Panc1 (cell line): Measurements from ENCODE around the gene KCNH6. TPM values are rescaled to one million over a fixed set of nuclear protein-coding genes. Genes with fewer than 3 reads are reported as not detected.

ENCODE experiments used
- ATAC-seq: fragments of 200-7000 bp; cut with Tn5 transposase; 2 replicates; pipeline ENCODE4 v1.9.1; 2020; ENCODE audit warnings: mild to moderate bottlenecking, moderate library complexity
- BruUV-seq: library from RNA; stranded (reverse); fragments of 400-500 nt; replicated peaks from 2 replicates; lab custom pipeline; 2021; lab: Mats Ljungman, UMichigan
- CTCF ChIA-PET: fragments of 300-600 bp; sonication (Branson Sonifier 250); formaldehyde crosslinking; loops from one replicate; lab custom pipeline; 2022; ENCODE audit warnings: antibody characterized with exemption; lab: Charles Lee
- POLR2A ChIA-PET: fragments of 300-600 bp; sonication (Branson Sonifier 250); formaldehyde crosslinking; loops from one replicate; lab custom pipeline; 2022; ENCODE audit warnings: antibody characterized with exemption; lab: Charles Lee
- DNase-seq: peaks from one replicate; pipeline ENCODE4 v3.0.0-alpha.2; 2010; ENCODE audit warnings: low read depth, low spot score
- H3K27ac ChIP-seq: 2 replicates; pipeline ENCODE4 v1.5.1; 2011; ENCODE audit warnings: mild to moderate bottlenecking, low read length, inconsistent platforms
- H3K27me3 ChIP-seq: fragments of 200-500 bp; sonication (Bioruptor generic); 2 replicates; pipeline ENCODE4 v1.6.0; 2014; ENCODE audit warnings: low read length, inconsistent platforms; ENCODE audit not compliant: control insufficient read depth, insufficient read depth
- H3K36me3 ChIP-seq: fragments of 200-500 bp; sonication (Bioruptor generic); 2 replicates; pipeline ENCODE4 v1.5.1; 2014; ENCODE audit warnings: inconsistent platforms, mild to moderate bottlenecking, low read length, moderate library complexity; ENCODE audit not compliant: control insufficient read depth, insufficient read depth
- H3K4me1 ChIP-seq: 2 replicates; pipeline ENCODE4 v1.5.1; 2011; ENCODE audit warnings: inconsistent platforms, mild to moderate bottlenecking, low read length, moderate library complexity; ENCODE audit not compliant: control insufficient read depth, insufficient read depth
- H3K4me3 ChIP-seq, 2 experiments: 2 replicates each; pipeline ENCODE4 v1.5.1; 2011 to 2012; ENCODE audit warnings: low read depth in 2 of 2, low read length in 2 of 2, mild to moderate bottlenecking in 2 of 2, inconsistent platforms in 1 of 2, moderate library complexity in 1 of 2
- H3K9me3 ChIP-seq: fragments of 200-500 bp; sonication (Bioruptor generic); 2 replicates; pipeline ENCODE4 v1.5.1; 2014; ENCODE audit warnings: low read depth, mild to moderate bottlenecking, inconsistent platforms, low read length, moderate library complexity; ENCODE audit not compliant: control insufficient read depth, insufficient read depth
- CTCF ChIP-seq: fragments of 450-650 bp; IDR thresholded peaks from 2 replicates; pipeline ENCODE4 v1.5.1; 2017; ENCODE audit warnings: mild to moderate bottlenecking
- POLR2AphosphoS5 ChIP-seq: IDR thresholded peaks from 2 replicates; pipeline ENCODE4 v1.6.1; 2012; ENCODE audit warnings: mild to moderate bottlenecking, low read depth, low read length, moderate library complexity
- REST ChIP-seq, 2 experiments: IDR thresholded peaks; 2 replicates each; pipeline ENCODE4 v1.6.1; 2011 to 2012; ENCODE audit warnings: low read depth in 2 of 2, control low read depth in 1 of 2, low read length in 1 of 2, mild to moderate bottlenecking in 1 of 2, moderate library complexity in 1 of 2; ENCODE audit not compliant: insufficient read depth in 1 of 2
- SIN3A ChIP-seq: IDR thresholded peaks from 2 replicates; pipeline ENCODE4 v1.6.1; 2012; ENCODE audit warnings: low read depth, mild to moderate bottlenecking, low read length, moderate library complexity, borderline replicate concordance; ENCODE audit not compliant: insufficient read depth
- TCF7L2 ChIP-seq: IDR thresholded peaks from 2 replicates; pipeline ENCODE4 v1.6.1; 2011; ENCODE audit warnings: mild to moderate bottlenecking, low read depth, low read length, inconsistent platforms
- in situ Hi-C: cut with HindIII; loops from 2 replicates; pipeline ENCODE4 v1.10.0; 2016; ENCODE audit warnings: low sequenced_read_pairs, low pct_unique_long_range_greater_than_20kb
- intact Hi-C: fragments of 100-400 bp; cut with micrococcal nuclease; formaldehyde crosslinking; loops from one replicate; pipeline ENCODE4 v1.10.0; 2022; ENCODE audit not compliant: unreplicated experiment
- total RNA-seq: library from RNA; stranded (reverse); gene quantifications from one replicate; pipeline ENCODE4 v1.2.1, GENCODE V29; 2021; ENCODE audit not compliant: unreplicated experiment

The KCNH6 gene
- total RNA-seq, 1 experiment from 2014 or later: not detected

- ChIA-PET CTCF (no interaction called here), POLR2A (no interaction called here)
- H3K36me3 ChIP-seq: no peaks in the 10 kb centered on the region
- no peaks in the 10 kb centered on the region for H3K4me1 ChIP-seq
- DNase-seq (no peak), ATAC-seq (no peak)
- in situ Hi-C loops: no loop called here
- intact Hi-C loops: no loop called here
- no peak overlapping the region for H3K27ac ChIP-seq
- no peak for TF ChIP-seq TCF7L2
- TF ChIP-seq SIN3A: no peak
- TF ChIP-seq CTCF: no peak
- TF ChIP-seq POLR2AphosphoS5: no peak
- no peak for TF ChIP-seq REST (IDR thresholded peaks at IDR 0.05; ENCODE audit: insufficient read depth in 1 of 2, low read depth in 2 of 2, low read length in 1 of 2)
- no peaks in the 10 kb centered on the region for H3K27me3 ChIP-seq
- no TSS peak for BruUV-seq
- H3K9me3 ChIP-seq: no peaks in the 10 kb centered on the region
- H3K4me3 ChIP-seq: no peak overlapping the region
Measured at GRCh38 chr17:63534078-63534570, 11.0 kb downstream of the KCNH6 start.

- in situ Hi-C loops: no loop called here
- no peaks in the 10 kb centered on the region for H3K9me3 ChIP-seq
- intact Hi-C loops: no loop called here
- H3K4me1 ChIP-seq: no peaks in the 10 kb centered on the region
- TF ChIP-seq TCF7L2 (no peak), POLR2AphosphoS5 (no peak), SIN3A (no peak), CTCF (no peak), REST (IDR thresholded peaks at IDR 0.05; ENCODE audit: insufficient read depth in 1 of 2, low read depth in 2 of 2, low read length in 1 of 2) (no peak)
- DNase-seq (no peak), ATAC-seq (no peak)
- ChIA-PET POLR2A (no interaction called here), CTCF (no interaction called here)
- H3K36me3 ChIP-seq: no peaks in the 10 kb centered on the region
- H3K27me3 ChIP-seq: no peaks in the 10 kb centered on the region
- BruUV-seq: no TSS peak
- H3K4me3 ChIP-seq: no peak overlapping the region
- no peak overlapping the region for H3K27ac ChIP-seq
Measured at GRCh38 chr17:63534816-63535455, 11.8 kb downstream of the KCNH6 start.
